ENCODE results near the gene CLEC1B.
"Not testable (repeated sequence)": the region's sequence is repeated elsewhere in the genome, so short reads cannot be mapped to it uniquely, and the experiment has no call there.

Gene CLEC1B

GRCh38 chr12:9999016-9999415 lies at the start of gene CLEC1B:
Gene CLEC1B, minus strand, starts transcription at chr12:9999121. Its CDS starts 21 bp downstream, at chr12:9999100.
- DNase-seq = no peak

GRCh38 chr12:10048526-10048925 lies 49.6 kb upstream of the CLEC1B start:
- no peak for DNase-seq

GRCh38 chr12:10042167-10042566 lies 43.2 kb upstream of the CLEC1B start:
- no peak for DNase-seq

- DNase-seq = no peak
Measured at GRCh38 chr12:10033783-10034545, 35.0 kb upstream of the CLEC1B start.

- DNase-seq = no peak
Measured at GRCh38 chr12:10031771-10032175, 32.9 kb upstream of the CLEC1B start.

GRCh38 chr12:10031321-10031720 lies 32.4 kb upstream of the CLEC1B start:
- no peak for DNase-seq

- no peak for DNase-seq
Measured at GRCh38 chr12:10030446-10030845, 31.5 kb upstream of the CLEC1B start, which contains the start of gene CLEC9A. Gene CLEC9A, plus strand, starts transcription at chr12:10030682. Its CDS starts 22,006 bp downstream, at chr12:10052688.

- DNase-seq = no peak
Measured at GRCh38 chr12:10027721-10028120, 28.8 kb upstream of the CLEC1B start.

- no peak for DNase-seq
Measured at GRCh38 chr12:10027311-10027710, 28.4 kb upstream of the CLEC1B start.

- DNase-seq = not testable (repeated sequence)
Measured at GRCh38 chr12:10026666-10027065, 27.7 kb upstream of the CLEC1B start.

- DNase-seq = no peak
Measured at GRCh38 chr12:10025236-10025635, 26.3 kb upstream of the CLEC1B start.

GRCh38 chr12:10021342-10021741 lies 22.4 kb upstream of the CLEC1B start:
- no peak for DNase-seq

GRCh38 chr12:10018386-10018785 lies 19.5 kb upstream of the CLEC1B start:
- no peak for DNase-seq

- DNase-seq = no peak
Measured at GRCh38 chr12:10016881-10017280, 18.0 kb upstream of the CLEC1B start.

- no peak for DNase-seq
Measured at GRCh38 chr12:10015450-10015849, 16.5 kb upstream of the CLEC1B start.

- no peak for DNase-seq
Measured at GRCh38 chr12:10012630-10013330, 13.9 kb upstream of the CLEC1B start.

GRCh38 chr12:10001171-10001776 lies 2.4 kb upstream of the CLEC1B start:
- no peak for DNase-seq

- DNase-seq = no peak
Measured at GRCh38 chr12:9992296-9992695, 6.6 kb downstream of the CLEC1B start.

- no peak for DNase-seq
Measured at GRCh38 chr12:9991876-9992275, 7.0 kb downstream of the CLEC1B start.

- DNase-seq = no peak
Measured at GRCh38 chr12:9980126-9980525, 18.8 kb downstream of the CLEC1B start.

- no peak for DNase-seq
Measured at GRCh38 chr12:9977916-9978315, 21.0 kb downstream of the CLEC1B start.

- DNase-seq = not testable (repeated sequence)
Measured at GRCh38 chr12:9976626-9977025, 22.3 kb downstream of the CLEC1B start.

- DNase-seq = no peak
Measured at GRCh38 chr12:9975614-9976013, 23.3 kb downstream of the CLEC1B start.

GRCh38 chr12:9974731-9975130 lies 24.2 kb downstream of the CLEC1B start:
- DNase-seq = not testable (repeated sequence)

Data from activated T-cell treated with anti-CD3 and anti-CD28 coated beads, Interleukin-2, amount 50 U/mL, for 48 hours (primary cell).